Esophagus muscularis mucosa (tissue), 4 donors: ENCODE measurements around the gene EVA1C.

ENCODE experiments used
- CTCF ChIP-seq, 3 experiments: fragments of 200-600 bp in 2 of 3; fragments of 450-650 bp in 1 of 3; sonication (generic) in 2 of 3; IDR thresholded peaks; one replicate each; pipeline ENCODE4 v1.5.1; 2017 to 2019; ENCODE audit warnings: antibody characterized with exemption in 3 of 3, mild to moderate bottlenecking in 2 of 3, moderate library complexity in 1 of 3
- EP300 ChIP-seq: sonication (generic); formaldehyde crosslinking; IDR thresholded peaks from one replicate; pipeline ENCODE4 v1.6.1; 2017; ENCODE audit warnings: antibody characterized with exemption
- POLR2A ChIP-seq: fragments of 450-650 bp; IDR thresholded peaks from one replicate; pipeline ENCODE4 v1.6.1; 2017; ENCODE audit warnings: antibody characterized with exemption, moderate library complexity, mild to moderate bottlenecking, low read depth
- POLR2AphosphoS5 ChIP-seq, 2 donors: sonication (generic); formaldehyde crosslinking; IDR thresholded peaks; one replicate each; pipeline ENCODE4 v1.6.1; 2017; ENCODE audit warnings: antibody characterized with exemption in 2 of 2

GRCh38 chr21:32560896-32561295 lies 148.4 kb downstream of the EVA1C start:
- no peak for TF ChIP-seq CTCF (IDR thresholded peaks at IDR 0.05)
- TF ChIP-seq POLR2AphosphoS5 (IDR thresholded peaks at IDR 0.05) = no peak
- TF ChIP-seq POLR2A = no peak
- TF ChIP-seq EP300 = no peak
